GM12873 (cell line): Measurements from ENCODE around the gene TRIM28.

ENCODE experiments used
- TF ChIP-seq, protein P1 (sequence below): IDR thresholded peaks from 2 replicates; pipeline ENCODE4 v1.5.1; 2012; ENCODE audit warnings: low read depth, mild to moderate bottlenecking, moderate library complexity, low read length, control low read depth; ENCODE audit not compliant: insufficient read depth; ENCODE audit errors: missing control alignments

The TRIM28 gene

GRCh38 chr19:58563034-58563573, 19.2 kb downstream of the TRIM28 start:
- TF ChIP-seq, protein P1, sequence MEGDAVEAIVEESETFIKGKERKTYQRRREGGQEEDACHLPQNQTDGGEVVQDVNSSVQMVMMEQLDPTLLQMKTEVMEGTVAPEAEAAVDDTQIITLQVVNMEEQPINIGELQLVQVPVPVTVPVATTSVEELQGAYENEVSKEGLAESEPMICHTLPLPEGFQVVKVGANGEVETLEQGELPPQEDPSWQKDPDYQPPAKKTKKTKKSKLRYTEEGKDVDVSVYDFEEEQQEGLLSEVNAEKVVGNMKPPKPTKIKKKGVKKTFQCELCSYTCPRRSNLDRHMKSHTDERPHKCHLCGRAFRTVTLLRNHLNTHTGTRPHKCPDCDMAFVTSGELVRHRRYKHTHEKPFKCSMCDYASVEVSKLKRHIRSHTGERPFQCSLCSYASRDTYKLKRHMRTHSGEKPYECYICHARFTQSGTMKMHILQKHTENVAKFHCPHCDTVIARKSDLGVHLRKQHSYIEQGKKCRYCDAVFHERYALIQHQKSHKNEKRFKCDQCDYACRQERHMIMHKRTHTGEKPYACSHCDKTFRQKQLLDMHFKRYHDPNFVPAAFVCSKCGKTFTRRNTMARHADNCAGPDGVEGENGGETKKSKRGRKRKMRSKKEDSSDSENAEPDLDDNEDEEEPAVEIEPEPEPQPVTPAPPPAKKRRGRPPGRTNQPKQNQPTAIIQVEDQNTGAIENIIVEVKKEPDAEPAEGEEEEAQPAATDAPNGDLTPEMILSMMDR = no peak

GRCh38 chr19:58563823-58564222, 20.0 kb downstream of the TRIM28 start:
- TF ChIP-seq, protein P1 = no peak

GRCh38 chr19:58566989-58567388, 23.1 kb downstream of the TRIM28 start:
- TF ChIP-seq, protein P1 = no peak

- TF ChIP-seq, protein P1 = no peak
Measured at GRCh38 chr19:58568453-58569130, 24.7 kb downstream of the TRIM28 start.

DNA sequence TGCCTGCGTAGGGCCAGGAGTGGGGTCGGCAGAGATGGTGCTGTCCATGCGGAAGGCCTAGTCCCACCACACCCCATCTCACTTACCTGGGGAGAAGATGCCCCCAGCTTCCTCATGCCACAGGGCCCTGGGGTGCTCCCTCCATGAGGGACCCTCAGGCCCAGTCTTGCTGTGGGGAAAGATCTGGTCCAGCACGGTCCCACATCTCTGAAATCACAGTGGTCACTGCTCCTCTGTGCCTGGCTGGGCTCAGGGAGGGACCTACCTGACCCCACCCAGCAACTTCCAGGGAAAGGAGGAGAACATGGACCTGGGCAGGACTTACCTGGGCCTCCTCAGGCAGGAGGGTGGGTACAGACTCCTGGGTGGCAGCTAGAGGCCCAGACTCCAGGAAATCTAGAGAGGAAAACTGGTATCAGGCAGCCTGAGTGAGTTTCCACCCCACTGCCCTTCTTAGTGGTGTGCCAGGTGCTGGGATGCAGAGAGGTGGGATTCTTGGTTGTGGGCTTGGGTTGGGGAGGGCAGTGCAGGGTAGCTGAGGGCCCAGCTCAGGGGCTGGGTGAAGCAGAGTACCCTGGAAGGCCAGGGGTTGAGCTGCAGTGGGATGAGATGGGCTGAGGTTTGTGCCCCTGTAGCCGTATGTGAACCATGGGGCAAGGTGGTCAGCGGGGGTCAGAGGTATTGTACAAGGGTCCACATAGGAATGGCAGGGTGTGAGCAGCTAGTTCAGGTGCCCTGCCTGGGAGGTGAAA, 25.5 kb downstream of the TRIM28 start:
- TF ChIP-seq, protein P1 = no peak

DNA sequence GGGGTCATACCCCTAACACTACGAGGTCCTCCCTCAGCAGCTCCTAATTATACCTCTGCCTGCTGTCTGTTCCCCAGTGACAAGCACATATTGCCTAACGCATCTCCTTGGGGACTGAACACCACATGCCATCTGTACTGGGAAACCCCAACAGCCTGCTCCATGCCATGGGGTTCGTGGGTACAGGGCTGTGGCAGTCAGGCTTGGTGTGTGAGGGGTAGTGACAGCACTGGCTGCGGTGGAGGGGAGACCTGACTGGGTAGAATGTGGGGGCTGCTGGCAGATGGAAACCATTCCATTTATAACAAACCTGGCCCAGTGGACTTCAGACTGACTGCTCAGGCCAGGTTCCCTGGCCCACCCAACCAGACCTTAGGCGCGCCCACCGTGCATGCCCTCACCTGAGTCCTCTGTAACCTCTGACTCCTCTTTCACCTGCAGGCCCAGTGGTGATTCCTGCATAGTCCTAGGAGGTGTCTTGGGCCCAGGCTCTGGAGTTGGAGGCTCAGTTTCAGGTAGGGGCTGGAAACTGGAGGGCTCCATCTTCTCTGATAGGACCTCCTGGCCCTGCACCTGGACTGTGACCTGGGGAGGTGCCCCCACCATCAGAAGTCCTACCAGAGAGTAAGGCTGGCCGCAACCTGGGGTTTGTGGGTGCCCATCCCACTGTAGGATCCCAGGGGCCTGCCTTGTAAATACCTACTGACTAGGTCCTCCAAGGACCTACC, 26.2 kb downstream of the TRIM28 start:
- TF ChIP-seq, protein P1 = no peak
